ENCODE data around the gene DENND1A.

- TF ChIP-seq POLR2A (IDR thresholded peaks at IDR 0.05; ENCODE audit: low read length): no peak
- TF ChIP-seq GATA1 (IDR thresholded peaks at IDR 0.05; ENCODE audit: low read depth, low read length): no peak
Measured at GRCh38 chr9:123948286-123948685, 18.4 kb upstream of the DENND1A start.
